Smooth muscle cell (in vitro differentiated cells): ENCODE data around the gene COPB1. TPM values are rescaled to one million over a fixed set of nuclear protein-coding genes. Genes with fewer than 3 reads are reported as not detected.

Experiments
- DNase-seq: peaks from one replicate; lab custom pipeline; 2025; ENCODE audit not compliant: unreplicated experiment; lab: John Stamatoyannopoulos, UW
- H2AFZ ChIP-seq: fragments of 200-600 bp; sonication (generic); 2 replicates; pipeline ENCODE4 v1.6.0; 2016; ENCODE audit warnings: antibody characterized with exemption, low read depth, mild to moderate bottlenecking
- H3F3A ChIP-seq: fragments of 200-600 bp; sonication (generic); 2 replicates; pipeline ENCODE4 v1.6.0; 2017; ENCODE audit warnings: antibody characterized with exemption, low read depth
- H3K27ac ChIP-seq: fragments of 200-600 bp; sonication (generic); 2 replicates; pipeline ENCODE4 v1.5.1; 2016; ENCODE audit warnings: low read depth, mild to moderate bottlenecking
- H3K27me3 ChIP-seq: fragments of 200-600 bp; sonication (generic); 2 replicates; pipeline ENCODE4 v1.6.1; 2016; ENCODE audit warnings: low read depth, mild to moderate bottlenecking
- H3K36me3 ChIP-seq: fragments of 200-600 bp; sonication (generic); 2 replicates; pipeline ENCODE4 v1.5.1; 2016; ENCODE audit warnings: low read depth
- H3K4me1 ChIP-seq: fragments of 200-600 bp; sonication (generic); 2 replicates; pipeline ENCODE4 v1.5.1; 2016; ENCODE audit warnings: low read depth
- H3K4me2 ChIP-seq: fragments of 200-600 bp; sonication (generic); 2 replicates; pipeline ENCODE4 v1.6.0; 2016; ENCODE audit warnings: mild to moderate bottlenecking
- H3K4me3 ChIP-seq: fragments of 200-600 bp; sonication (generic); 2 replicates; pipeline ENCODE4 v1.5.1; 2016; ENCODE audit warnings: mild to moderate bottlenecking
- H3K79me2 ChIP-seq: fragments of 200-600 bp; sonication (generic); 2 replicates; pipeline ENCODE4 v1.6.0; 2016; ENCODE audit warnings: low read depth, mild to moderate bottlenecking
- H3K9ac ChIP-seq: fragments of 200-600 bp; sonication (generic); 2 replicates; pipeline ENCODE4 v1.6.0; 2016; ENCODE audit warnings: low read depth
- H3K9me3 ChIP-seq: fragments of 200-600 bp; sonication (generic); replicated peaks from 2 replicates; pipeline ENCODE4 v1.5.1; 2016; ENCODE audit warnings: low read depth
- H4K20me1 ChIP-seq: fragments of 200-600 bp; sonication (generic); 2 replicates; pipeline ENCODE4 v1.6.0; 2016; ENCODE audit warnings: low read depth
- WGBS: methylation state at CpG from one replicate; pipeline ENCODE4 v1.1.7; 2016; ENCODE audit warnings: low lambda C conversion rate; 5-methylcytosine and 5-hydroxymethylcytosine counted together
- polyA plus RNA-seq: library from polyadenylated mRNA; unstranded; fragments of >200 nt; fragmentation: Nextera tagmentation; extraction: Ambion mirVana; gene quantifications from 2 replicates; pipeline ENCODE4 v1.2.1, GENCODE V29; 2016
- total RNA-seq: library from RNA; depleted of rRNA; stranded (reverse); fragments of >200 nt; gene quantifications from 2 replicates; pipeline ENCODE4 v1.2.3, GENCODE V29; 2014
- TF ChIP-seq, protein P1 (sequence below): fragments of 200-600 bp; sonication (generic); IDR thresholded peaks from 2 replicates; pipeline ENCODE4 v1.5.1; 2017; ENCODE audit warnings: borderline replicate concordance, mild to moderate bottlenecking, antibody characterized with exemption; ENCODE audit not compliant: insufficient read depth, poor library complexity, severe bottlenecking

The COPB1 gene
- total and polyA plus RNA-seq, 2 experiments from 2014 or later: 135 to 299 TPM

DNA sequence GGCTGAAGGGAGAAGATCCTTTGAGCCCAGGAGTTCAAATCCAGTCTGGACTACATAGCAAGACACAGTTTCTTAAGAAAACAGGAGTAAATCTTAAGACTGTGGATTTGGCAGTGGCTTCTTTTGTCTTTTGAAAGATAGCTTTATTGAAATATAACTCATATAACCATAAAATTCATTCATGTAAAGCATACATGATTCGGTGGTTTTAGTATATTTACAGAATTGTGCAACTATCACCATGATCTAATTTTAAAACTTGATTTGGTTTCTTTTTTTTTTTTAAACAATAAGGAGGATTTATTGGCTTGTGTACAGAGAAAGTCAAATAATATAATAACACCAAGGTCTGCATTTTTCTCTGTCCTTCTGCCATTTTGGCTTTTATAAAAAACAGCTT lies 43.6 kb upstream of the COPB1 start:
- Histone ChIP-seq H3K36me3 (no peaks in the 10 kb centered on the region), H3K27me3 (no peaks in the 10 kb centered on the region), H3K4me3 (no peak overlapping the region), H3K9ac (no peak overlapping the region), H2AFZ (no peak overlapping the region), H3K4me1 (peaks cover 12% of the 10 kb centered on the region), H3K4me2 (no peak overlapping the region), H3K79me2 (no peaks in the 10 kb centered on the region), H3F3A (no peaks in the 10 kb centered on the region), H4K20me1 (no peaks in the 10 kb centered on the region), H3K9me3 (no peaks in the 10 kb centered on the region), H3K27ac (no peak overlapping the region)
- no peak for DNase-seq
- 100% methylated on average over 1 of the region's 1 CpG for WGBS
- TF ChIP-seq, protein P1, sequence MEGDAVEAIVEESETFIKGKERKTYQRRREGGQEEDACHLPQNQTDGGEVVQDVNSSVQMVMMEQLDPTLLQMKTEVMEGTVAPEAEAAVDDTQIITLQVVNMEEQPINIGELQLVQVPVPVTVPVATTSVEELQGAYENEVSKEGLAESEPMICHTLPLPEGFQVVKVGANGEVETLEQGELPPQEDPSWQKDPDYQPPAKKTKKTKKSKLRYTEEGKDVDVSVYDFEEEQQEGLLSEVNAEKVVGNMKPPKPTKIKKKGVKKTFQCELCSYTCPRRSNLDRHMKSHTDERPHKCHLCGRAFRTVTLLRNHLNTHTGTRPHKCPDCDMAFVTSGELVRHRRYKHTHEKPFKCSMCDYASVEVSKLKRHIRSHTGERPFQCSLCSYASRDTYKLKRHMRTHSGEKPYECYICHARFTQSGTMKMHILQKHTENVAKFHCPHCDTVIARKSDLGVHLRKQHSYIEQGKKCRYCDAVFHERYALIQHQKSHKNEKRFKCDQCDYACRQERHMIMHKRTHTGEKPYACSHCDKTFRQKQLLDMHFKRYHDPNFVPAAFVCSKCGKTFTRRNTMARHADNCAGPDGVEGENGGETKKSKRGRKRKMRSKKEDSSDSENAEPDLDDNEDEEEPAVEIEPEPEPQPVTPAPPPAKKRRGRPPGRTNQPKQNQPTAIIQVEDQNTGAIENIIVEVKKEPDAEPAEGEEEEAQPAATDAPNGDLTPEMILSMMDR: no peak

GRCh38 chr11:14542324-14542723 lies 42.7 kb upstream of the COPB1 start:
- H3K9me3 ChIP-seq: no peaks in the 10 kb centered on the region
- H3K4me2 ChIP-seq: no peak overlapping the region
- H3K79me2 ChIP-seq: no peaks in the 10 kb centered on the region
- no peak overlapping the region for H2AFZ ChIP-seq
- peaks cover 12% of the 10 kb centered on the region for H3K4me1 ChIP-seq
- H4K20me1 ChIP-seq: no peaks in the 10 kb centered on the region
- no peak overlapping the region for H3K27ac ChIP-seq
- no peak for DNase-seq
- H3F3A ChIP-seq: no peaks in the 10 kb centered on the region
- no peak overlapping the region for H3K9ac ChIP-seq
- no peak overlapping the region for H3K4me3 ChIP-seq
- H3K27me3 ChIP-seq: no peaks in the 10 kb centered on the region
- H3K36me3 ChIP-seq: no peaks in the 10 kb centered on the region
- TF ChIP-seq, protein P1: no peak

DNA sequence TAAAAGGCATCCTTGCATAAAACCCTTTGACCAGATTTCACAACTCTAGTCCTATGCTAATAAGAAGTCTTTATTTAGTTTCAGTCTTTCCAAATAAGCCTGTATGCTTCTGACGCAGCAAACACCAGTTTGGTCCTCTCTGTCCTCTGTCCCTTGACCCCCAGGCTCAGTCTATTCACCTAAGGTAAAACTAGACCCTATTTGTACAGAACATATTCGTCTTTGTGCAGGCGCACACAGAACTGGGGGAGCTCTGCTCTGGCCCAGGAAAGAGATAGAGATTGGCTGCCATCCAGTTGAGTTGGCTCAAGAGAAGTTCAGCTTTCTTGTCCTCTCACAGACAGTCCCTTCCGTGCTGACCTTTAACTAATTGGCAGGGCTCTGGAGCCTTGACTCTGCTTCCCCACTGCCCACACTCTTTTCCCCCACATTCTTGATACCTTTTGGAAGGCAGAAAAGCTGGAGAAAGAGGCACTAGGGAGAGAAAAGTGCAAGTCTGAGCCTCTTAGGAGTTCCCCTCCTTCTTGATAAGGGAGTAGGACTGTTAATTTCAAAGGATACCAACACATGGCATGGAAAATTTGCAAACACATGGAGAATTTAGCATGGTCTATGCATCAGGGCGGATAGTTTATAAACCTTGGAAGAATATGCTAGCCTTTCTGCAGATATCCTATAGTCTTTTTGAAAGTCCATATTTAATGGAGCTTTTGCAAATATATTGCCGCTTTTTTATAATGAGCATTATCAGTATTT lies 41.8 kb upstream of the COPB1 start:
- 84% methylated on average over 6 of the region's 6 CpGs for whole genome bisulfite sequencing
- Histone ChIP-seq H3K79me2 (no peaks in the 10 kb centered on the region), H2AFZ (peak overlapping the region; percentile 22), H3K36me3 (no peaks in the 10 kb centered on the region), H3K4me2 (peak overlapping the region; percentile 21), H3K4me1 (peaks cover 12% of the 10 kb centered on the region), H3K9me3 (no peaks in the 10 kb centered on the region), H3K9ac (no peak overlapping the region), H3F3A (no peaks in the 10 kb centered on the region), H3K27ac (no peak overlapping the region), H3K4me3 (no peak overlapping the region), H3K27me3 (no peaks in the 10 kb centered on the region), H4K20me1 (no peaks in the 10 kb centered on the region)
- DNase-seq: no peak
- TF ChIP-seq, protein P1: no peak

DNA sequence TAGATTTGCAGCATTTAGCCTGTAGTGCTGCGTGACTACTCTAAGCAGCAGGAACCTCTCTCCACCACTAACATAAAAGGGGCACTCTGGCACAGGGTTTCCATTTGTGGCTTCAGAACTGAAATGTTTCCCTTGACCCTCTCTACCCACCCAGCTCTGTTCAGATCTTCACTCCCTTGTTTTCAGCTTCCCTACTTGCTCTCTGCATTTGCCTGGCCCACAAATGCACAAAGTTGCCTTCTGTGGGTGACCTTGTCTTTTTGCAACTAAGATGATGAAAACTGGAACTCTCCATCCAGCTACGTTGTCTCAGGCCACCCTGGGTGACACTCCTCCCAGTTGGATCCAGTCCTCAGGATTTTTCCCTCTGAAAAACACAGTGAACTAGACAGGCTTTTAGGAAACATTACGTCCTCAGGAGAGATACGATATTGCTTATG lies 40.4 kb upstream of the COPB1 start:
- 79% methylated on average over 4 of the region's 4 CpGs for WGBS
- Histone ChIP-seq H3K9ac (no peak overlapping the region), H3K27me3 (no peaks in the 10 kb centered on the region), H3K9me3 (no peaks in the 10 kb centered on the region), H3K4me1 (peaks cover 12% of the 10 kb centered on the region), H3K4me2 (no peak overlapping the region), H3K36me3 (no peaks in the 10 kb centered on the region), H3K27ac (no peak overlapping the region), H4K20me1 (no peaks in the 10 kb centered on the region), H2AFZ (no peak overlapping the region), H3F3A (no peaks in the 10 kb centered on the region), H3K79me2 (no peaks in the 10 kb centered on the region), H3K4me3 (no peak overlapping the region)
- DNase-seq: no peak
- TF ChIP-seq, protein P1: no peak
